Stimulated activated CD4-positive, alpha-beta T cell treated with anti-CD3 and anti-CD28 coated beads, Interleukin-1b, Interleukin-23, amount 100 ng/mL, for 48 hours (primary cell): ENCODE data around the gene S100A7A.
"Not testable (repeated sequence)": the region's sequence is repeated elsewhere in the genome, so short reads cannot be mapped to it uniquely, and the experiment has no call there.

Source experiments
- DNase-seq: peaks from one replicate; pipeline ENCODE4 v3.0.0-alpha.2; 2020

The S100A7A gene

DNA sequence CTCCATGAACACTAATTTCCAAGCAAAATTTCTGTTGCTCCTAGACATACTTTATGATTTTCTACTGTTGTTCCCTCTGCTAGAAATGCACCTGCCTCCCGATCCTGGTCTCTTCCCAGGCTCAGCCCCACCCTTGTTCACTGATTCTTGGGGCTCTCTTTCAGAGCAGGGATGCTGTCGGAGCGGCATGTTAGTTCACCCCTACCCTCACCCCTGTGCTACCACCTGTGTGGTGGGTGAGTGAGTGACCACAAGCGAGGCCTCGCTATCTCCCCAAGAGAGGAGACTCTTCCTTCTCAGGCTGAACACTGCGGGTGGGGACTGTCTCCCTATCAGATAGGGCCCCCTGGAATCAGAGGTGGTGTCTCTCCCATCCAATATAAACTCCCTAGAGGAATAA, 20.5 kb upstream of the S100A7A start:
- DNase-seq, result no peak

DNA sequence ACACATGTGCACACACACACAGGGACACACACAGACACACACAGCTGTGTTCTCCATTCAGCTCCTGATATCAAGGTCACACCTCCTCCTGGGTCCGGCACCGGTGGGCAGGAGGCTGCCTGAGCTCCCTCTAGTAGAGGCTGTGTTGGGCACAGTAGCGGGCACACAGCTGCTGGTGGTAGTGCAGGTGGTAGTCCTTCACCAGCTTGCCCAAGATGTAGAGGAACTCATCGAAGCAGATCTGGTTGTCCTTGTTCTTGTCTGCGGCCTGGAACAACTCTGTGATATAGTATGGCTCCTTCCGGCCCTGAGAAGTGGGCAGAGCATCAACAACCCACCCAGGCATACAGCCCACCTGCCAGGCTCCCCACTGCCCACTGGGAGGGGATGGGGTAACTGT, 19.9 kb upstream of the S100A7A start:
- no peak for DNase-seq

DNA sequence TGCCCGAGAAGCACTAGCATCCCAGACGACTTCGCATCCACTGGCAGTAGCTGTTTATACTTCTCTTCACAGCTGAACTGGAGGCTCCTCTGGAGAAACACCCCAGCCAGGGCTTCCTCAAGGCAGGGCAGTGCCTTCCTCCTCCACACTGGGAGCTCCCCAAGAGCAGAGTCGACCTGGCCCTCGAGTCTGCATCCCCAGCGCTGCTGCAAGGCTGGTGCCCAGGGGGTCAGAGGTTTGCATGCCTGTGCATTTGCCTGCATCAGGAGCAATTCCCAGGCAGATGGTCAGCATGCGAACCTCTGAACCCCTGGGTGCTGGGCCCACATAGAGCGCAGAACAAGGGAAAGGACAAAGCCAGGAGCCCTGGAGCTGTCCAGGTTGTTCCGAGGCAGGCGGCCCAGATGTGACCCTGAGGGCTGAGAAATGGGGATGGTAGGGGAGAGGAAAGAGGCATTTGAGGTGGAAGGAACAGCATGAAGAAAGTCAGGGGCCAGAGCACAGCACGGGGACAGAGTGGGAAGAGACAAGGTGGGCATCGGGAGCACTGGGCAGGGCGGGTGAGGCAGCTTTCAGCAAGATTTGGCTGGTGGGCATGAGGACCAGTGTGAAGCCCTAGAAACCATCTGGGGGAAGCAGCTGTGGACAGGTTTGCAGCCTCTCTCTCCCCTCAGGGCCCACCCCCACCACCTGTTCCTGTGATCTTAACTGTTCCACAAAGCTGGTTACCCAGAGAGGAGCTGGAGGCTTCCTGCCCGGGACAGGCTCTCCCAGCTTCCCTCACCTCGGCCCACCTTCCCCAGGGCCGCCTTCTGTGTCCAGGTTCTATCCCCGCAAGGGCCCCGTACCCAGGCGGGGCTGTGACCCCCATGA, 19.0 kb upstream of the S100A7A start:
- DNase-seq, result no peak

DNA sequence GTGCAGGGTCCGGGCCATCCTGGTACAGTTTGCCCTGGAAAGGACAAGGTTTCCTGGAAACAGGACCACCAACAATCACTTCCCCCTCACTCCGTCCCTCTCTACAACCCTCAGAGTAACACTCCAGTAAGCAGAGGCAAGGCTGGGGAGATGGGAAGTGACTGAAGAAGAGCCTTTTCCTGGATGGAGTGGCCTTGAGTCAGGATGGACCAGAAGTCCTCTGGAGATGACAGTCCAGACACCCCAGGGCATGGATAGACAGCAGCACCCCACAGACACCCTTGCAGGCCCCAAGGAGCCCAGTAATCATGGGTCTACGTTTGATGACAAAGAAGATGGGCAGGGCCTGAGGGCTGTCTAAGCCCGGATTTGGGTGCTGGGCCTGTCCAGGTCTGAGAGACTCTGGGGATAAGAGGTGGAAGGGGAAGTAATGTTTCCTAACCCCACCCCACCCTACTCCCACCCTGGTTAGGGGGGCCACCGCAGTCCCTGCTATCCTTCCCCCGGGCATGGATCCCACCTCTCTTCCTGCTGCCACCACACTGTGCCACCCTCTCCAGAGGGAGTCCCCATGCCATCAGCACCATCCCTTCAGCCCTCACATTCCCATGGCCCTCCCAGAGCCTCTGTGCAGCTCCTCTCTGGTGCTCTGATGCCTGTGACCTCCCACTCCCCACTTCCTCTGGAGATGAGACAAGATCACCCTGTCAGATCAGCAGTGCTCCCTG, 18.2 kb upstream of the S100A7A start:
- DNase-seq, result no peak

DNA sequence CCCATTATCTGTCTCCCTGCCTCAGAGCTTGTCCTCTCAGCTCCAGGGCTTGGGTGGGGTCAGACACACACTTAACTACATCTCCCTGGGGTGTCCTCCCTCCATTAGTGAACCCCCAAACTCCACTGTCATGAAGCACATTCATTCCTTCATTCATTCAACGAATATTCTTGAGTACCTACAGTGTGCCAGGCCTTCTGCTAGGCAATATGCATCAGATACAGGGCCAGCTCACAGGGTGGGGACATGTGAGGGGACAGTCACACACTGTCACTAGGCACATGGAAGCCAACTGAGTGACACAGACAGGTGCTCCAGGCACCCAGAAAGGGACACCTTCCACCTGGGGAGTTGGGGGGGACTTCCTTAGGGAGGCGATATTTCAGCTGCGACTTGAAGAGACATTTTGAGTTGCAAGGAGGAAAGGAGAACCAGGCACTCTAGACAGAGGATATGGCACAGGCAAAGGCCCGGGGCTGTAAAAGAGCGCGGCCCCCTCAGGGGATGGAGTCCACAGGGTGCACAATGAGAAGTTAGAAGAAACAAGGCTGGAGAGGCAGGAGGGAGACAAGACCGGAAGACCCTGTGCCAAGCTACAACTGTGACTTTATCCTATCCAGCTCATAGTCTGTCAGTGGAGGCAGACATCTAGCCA, 16.8 kb upstream of the S100A7A start:
- no peak for DNase-seq

GRCh38 chr1:153400244-153400643, 16.1 kb upstream of the S100A7A start:
- no peak for DNase-seq

DNA sequence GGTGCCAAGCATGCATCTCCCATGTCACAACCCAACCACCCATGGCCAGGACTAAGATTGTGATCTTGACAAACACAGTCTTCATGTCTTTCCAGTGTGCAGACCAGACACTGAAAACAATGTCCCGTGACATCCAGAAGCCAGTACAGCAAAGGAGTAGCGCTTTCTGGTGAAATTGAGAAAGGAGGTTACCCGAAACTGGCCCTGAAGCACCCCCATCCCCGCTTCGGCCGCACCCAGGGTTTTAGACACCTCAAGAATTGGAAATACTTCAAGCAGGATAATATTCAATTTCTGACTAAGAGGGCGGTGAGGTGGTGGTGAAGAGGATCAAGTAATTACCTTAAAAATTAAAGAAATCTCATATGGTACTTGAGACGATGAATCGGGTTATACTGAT, 14.9 kb upstream of the S100A7A start:
- DNase-seq, result no peak

GRCh38 chr1:153402226-153402625, 14.1 kb upstream of the S100A7A start:
- DNase-seq, result no peak

GRCh38 chr1:153403421-153404085, 12.8 kb upstream of the S100A7A start:
- no peak for DNase-seq

DNA sequence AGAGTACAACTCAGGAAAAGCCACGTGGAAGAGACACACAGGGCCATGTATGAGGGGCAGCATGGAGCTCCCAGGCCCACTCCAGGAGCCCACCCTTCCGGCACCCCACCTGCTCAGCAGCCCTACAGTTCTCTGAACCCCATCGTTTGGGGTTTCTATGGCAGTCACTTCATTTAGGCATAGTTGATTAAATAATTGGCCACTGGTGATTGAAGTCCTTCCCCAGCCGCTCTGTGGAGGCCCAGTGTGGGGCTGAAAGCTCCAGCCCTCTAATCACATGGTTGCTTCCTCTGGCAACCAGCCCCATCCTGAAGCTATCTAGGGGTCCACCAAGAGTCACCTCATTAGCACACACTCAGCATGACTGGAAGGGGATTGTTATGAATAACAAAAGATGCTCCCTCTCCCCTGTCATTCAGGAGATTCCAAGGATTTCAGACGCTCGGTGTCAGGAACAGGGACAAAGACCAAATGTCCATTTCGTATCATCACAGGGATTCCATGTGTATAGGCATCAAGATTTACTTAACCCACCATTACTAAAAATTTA, 12.2 kb upstream of the S100A7A start:
- no peak for DNase-seq

GRCh38 chr1:153404768-153405167, 11.6 kb upstream of the S100A7A start:
- peak; percentile 69 for DNase-seq

DNA sequence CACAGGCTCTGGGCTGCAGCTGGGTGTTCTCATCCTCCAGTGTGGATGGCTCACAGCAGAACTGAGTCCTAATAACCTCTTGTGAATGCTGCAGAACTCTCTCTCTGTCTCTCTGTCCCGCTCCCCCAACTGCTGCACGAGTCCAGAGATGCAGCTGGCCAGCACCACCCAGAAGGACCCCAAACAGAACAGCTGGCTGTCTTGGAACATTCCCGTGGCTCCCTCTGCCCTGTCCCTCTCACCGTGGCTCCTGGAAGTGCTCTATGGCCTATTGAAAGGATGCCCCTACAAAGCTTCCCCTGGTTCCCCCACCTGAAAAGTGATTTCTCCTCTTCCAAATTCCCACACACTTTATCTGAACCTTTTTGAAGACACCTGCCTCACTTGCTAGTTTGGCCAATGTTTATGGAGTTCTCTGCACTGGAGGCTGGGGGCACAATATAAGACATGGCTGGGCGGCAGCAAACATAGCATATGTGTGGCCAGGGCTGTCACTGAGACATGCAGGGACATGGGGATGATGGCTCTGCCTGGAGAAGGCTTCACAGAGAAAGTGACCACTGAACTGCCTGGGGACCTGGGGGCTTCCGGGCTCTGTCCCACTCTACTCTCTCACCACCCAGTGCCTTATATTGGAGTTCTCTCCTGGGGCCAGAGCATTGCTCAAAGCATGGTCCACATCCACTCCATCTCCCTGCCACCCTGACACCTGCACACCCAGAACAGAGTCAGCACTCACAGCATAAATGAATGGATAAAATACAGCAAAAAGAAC, 10.3 kb upstream of the S100A7A start:
- not testable (repeated sequence) for DNase-seq

- DNase-seq, result not testable (repeated sequence)
Measured at GRCh38 chr1:153407274-153407673, 9.0 kb upstream of the S100A7A start.

DNA sequence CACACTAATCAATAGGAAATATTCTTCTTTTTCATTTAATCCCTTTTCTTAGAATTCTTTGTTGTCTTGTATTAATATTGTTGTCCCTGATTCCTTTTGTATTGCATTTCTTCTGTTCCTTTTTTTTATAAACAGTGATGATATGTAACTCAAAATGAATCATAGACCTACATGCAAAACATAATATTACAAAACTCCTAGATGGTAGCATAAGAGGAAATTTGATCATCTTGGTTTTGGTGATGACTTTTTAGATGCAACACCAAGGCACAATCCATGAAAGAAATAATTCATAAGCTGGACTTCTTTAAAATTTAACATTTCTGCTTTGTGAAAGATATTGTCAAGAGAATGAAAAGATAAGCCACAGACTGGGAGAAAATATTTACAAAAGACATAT, 2.4 kb upstream of the S100A7A start:
- DNase-seq, result not testable (repeated sequence)

GRCh38 chr1:153417136-153417888, 992 bp downstream of the S100A7A start:
- DNase-seq, result no peak

DNA sequence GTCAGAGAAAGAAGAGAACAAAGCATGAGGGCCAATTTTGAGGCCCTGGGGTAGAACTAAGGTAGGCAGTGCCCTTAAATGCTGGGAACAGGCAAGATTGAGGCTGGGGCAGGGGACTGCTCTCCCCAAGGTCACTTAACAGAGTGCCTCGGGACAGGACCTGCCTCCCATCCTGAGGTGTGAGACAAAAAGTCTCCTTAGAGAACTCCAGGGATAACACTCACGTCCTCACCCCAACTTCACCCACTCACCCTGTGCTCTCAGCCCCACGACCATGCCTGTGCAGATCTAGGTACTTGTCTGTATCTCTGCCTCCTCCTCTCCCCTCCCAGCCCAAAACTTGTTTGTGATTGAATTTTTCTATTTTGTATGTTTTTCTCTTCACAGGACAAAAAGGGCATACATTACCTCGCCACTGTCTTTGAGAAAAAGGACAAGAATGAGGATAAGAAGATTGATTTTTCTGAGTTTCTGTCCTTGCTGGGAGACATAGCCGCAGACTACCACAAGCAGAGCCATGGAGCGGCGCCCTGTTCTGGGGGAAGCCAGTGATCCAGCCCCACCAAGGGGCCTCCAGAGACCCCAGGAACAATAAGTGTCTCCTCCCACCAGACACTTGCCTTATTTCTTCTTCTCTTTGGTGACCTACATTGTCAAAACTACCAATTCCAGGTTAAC, 2.6 kb downstream of the S100A7A start:
- DNase-seq, result not testable (repeated sequence)

- DNase-seq, result not testable (repeated sequence)
Measured at GRCh38 chr1:153419436-153419793, 3.1 kb downstream of the S100A7A start.

DNA sequence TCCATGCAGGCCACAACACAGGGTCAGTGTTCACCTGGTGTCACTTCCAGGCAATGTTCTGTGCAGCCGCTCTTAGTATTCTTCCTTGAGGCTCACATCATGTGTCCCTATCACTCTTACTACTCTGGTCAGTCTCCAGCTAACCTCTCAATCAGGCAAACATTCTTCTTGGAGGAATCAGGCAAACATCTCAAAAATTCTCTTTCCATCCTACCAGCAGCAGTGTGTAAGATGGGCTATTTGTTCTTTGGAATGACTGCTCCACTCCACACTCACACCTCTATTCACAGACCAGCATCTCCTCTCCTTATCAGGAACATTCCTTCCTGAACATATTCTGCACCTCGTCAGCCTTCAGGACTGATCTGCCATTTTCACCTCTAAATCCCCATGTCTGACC, 4.0 kb downstream of the S100A7A start:
- DNase-seq, result no peak

- DNase-seq, result peak; percentile 44
Measured at GRCh38 chr1:153422450-153423068, 6.2 kb downstream of the S100A7A start.

GRCh38 chr1:153426809-153427208, 10.5 kb downstream of the S100A7A start:
- no peak for DNase-seq
